ENCODE measurements around the gene IL17RB.

DNA sequence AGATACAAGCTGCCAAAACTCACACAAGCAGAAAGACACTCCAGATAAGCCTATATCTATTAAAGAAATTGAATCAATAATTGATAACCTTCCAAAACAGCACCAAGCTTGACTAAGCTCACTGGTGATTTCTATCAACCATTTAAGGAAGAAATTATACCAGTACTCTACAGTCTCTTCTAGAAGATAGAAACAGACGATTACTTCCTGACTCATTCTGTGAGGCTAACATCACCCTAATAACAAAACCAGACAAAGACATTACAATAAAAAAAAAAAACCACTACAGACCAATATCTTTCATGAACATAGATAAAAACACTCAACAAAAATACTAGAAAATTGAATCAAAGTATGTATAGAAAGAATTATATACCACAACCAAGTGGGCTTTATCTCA lies 20.3 kb upstream of the IL17RB start:
- TF ChIP-seq, protein P1, sequence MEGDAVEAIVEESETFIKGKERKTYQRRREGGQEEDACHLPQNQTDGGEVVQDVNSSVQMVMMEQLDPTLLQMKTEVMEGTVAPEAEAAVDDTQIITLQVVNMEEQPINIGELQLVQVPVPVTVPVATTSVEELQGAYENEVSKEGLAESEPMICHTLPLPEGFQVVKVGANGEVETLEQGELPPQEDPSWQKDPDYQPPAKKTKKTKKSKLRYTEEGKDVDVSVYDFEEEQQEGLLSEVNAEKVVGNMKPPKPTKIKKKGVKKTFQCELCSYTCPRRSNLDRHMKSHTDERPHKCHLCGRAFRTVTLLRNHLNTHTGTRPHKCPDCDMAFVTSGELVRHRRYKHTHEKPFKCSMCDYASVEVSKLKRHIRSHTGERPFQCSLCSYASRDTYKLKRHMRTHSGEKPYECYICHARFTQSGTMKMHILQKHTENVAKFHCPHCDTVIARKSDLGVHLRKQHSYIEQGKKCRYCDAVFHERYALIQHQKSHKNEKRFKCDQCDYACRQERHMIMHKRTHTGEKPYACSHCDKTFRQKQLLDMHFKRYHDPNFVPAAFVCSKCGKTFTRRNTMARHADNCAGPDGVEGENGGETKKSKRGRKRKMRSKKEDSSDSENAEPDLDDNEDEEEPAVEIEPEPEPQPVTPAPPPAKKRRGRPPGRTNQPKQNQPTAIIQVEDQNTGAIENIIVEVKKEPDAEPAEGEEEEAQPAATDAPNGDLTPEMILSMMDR (IDR thresholded peaks at IDR 0.05), result no peak
- TF ChIP-seq KDM1A (IDR thresholded peaks at IDR 0.05; ENCODE audit: low read depth) (no peak), JUN (IDR thresholded peaks at IDR 0.05) (no peak), POLR2A (IDR thresholded peaks at IDR 0.05; ENCODE audit: low read length) (no peak), BHLHE40 (IDR thresholded peaks at IDR 0.05; ENCODE audit: low read depth, low read length) (no peak), SREBF2 (IDR thresholded peaks at IDR 0.05) (no peak), CBX8 (IDR thresholded peaks at IDR 0.05) (no peak), ZSCAN20 (CRISPR knock-in tag; IDR thresholded peaks at IDR 0.05) (no peak), CEBPB (IDR thresholded peaks at IDR 0.05) (no peak), RAD21 (conservative IDR thresholded peaks at IDR 0.05 in 1 of 2, IDR thresholded peaks at IDR 0.05 in 1 of 2) (no peak)
- TF ChIP-seq, protein P2, sequence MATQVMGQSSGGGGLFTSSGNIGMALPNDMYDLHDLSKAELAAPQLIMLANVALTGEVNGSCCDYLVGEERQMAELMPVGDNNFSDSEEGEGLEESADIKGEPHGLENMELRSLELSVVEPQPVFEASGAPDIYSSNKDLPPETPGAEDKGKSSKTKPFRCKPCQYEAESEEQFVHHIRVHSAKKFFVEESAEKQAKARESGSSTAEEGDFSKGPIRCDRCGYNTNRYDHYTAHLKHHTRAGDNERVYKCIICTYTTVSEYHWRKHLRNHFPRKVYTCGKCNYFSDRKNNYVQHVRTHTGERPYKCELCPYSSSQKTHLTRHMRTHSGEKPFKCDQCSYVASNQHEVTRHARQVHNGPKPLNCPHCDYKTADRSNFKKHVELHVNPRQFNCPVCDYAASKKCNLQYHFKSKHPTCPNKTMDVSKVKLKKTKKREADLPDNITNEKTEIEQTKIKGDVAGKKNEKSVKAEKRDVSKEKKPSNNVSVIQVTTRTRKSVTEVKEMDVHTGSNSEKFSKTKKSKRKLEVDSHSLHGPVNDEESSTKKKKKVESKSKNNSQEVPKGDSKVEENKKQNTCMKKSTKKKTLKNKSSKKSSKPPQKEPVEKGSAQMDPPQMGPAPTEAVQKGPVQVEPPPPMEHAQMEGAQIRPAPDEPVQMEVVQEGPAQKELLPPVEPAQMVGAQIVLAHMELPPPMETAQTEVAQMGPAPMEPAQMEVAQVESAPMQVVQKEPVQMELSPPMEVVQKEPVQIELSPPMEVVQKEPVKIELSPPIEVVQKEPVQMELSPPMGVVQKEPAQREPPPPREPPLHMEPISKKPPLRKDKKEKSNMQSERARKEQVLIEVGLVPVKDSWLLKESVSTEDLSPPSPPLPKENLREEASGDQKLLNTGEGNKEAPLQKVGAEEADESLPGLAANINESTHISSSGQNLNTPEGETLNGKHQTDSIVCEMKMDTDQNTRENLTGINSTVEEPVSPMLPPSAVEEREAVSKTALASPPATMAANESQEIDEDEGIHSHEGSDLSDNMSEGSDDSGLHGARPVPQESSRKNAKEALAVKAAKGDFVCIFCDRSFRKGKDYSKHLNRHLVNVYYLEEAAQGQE (IDR thresholded peaks at IDR 0.05), result no peak
- TF ChIP-seq, protein P3, sequence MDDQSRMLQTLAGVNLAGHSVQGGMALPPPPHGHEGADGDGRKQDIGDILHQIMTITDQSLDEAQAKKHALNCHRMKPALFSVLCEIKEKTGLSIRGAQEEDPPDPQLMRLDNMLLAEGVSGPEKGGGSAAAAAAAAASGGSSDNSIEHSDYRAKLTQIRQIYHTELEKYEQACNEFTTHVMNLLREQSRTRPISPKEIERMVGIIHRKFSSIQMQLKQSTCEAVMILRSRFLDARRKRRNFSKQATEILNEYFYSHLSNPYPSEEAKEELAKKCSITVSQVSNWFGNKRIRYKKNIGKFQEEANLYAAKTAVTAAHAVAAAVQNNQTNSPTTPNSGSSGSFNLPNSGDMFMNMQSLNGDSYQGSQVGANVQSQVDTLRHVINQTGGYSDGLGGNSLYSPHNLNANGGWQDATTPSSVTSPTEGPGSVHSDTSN (IDR thresholded peaks at IDR 0.05), result no peak
- TF ChIP-seq, protein P4, sequence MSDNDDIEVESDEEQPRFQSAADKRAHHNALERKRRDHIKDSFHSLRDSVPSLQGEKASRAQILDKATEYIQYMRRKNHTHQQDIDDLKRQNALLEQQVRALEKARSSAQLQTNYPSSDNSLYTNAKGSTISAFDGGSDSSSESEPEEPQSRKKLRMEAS (IDR thresholded peaks at IDR 0.05), result no peak
